ENCODE data around the gene FGFR2. TPM values are rescaled to one million over a fixed set of nuclear protein-coding genes. Genes with fewer than 3 reads are reported as not detected.

The FGFR2 gene
- total RNA-seq, 1 experiment from 2014 or later, result 19.7 TPM

DNA sequence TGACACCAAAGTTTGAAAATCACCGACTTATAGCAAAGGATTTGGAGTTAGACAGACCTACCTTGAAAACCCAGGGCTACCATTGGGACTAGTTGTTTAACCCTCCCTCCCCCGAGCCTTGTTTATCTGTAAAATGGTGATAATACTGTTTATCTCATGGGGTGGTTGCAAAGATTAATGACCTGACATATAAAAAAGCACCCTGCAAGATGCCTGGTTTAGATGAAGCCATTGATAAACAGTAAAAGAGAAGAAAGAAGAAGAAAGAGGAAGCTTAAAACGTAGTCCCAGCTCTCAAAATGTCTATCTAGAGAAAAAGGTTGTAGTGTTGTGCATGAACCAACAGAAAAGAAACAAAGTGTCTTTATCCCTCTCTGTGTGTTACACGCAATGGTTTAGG is 145.7 kb downstream of the FGFR2 start:
- no peaks in the 10 kb centered on the region for H3K9me3 ChIP-seq (ENCODE audit: control insufficient read depth in 1 of 2, insufficient read depth in 1 of 2, low read depth in 1 of 2, low read length in 2 of 2)
- ChIA-PET POLR2A (no interaction called here), RAD21 (ENCODE audit: low non-redundant PET in 1 of 2, low total read pairs in 2 of 2, uncharacterized antibody in 2 of 2, unreplicated experiment in 2 of 2) (no interaction called here), CTCF (no interaction called here)
- H3K4me1 ChIP-seq (ENCODE audit: control insufficient read depth in 1 of 2, insufficient read depth in 2 of 2, low read length in 2 of 2), result no peaks in the 10 kb centered on the region
- ATAC-seq, result no peak
- intact Hi-C loops (cut with micrococcal nuclease), result no loop called here
- no peak overlapping the region for H3K4me2 ChIP-seq (ENCODE audit: low read length)
- DNase-seq (ENCODE audit: low read depth, low spot score), result no peak
- no TSS peak for BruUV-seq (replicated peaks)
- H2AFZ ChIP-seq (ENCODE audit: low read depth, low read length, poor library complexity, severe bottlenecking), result no peak overlapping the region
- H3K4me3 ChIP-seq (replicated peaks in 1 of 2; ENCODE audit: low read depth in 1 of 2, low read length in 2 of 2), result no peak overlapping the region
- H3K36me3 ChIP-seq (ENCODE audit: control insufficient read depth in 1 of 2, insufficient read depth in 2 of 2, low read length in 2 of 2), result no peaks in the 10 kb centered on the region
- TF ChIP-seq CEBPB (IDR thresholded peaks at IDR 0.05; ENCODE audit: low read depth) (no peak), YY1 (IDR thresholded peaks at IDR 0.05; ENCODE audit: extremely low read depth, insufficient replicate concordance, low read depth, low read length) (no peak), SP1 (IDR thresholded peaks at IDR 0.05; ENCODE audit: low read depth) (no peak), JUND (IDR thresholded peaks at IDR 0.05) (no peak), ZNF274 (IDR thresholded peaks at IDR 0.05; ENCODE audit: low read depth, low read length) (no peak), EZH2phosphoT487 (IDR thresholded peaks at IDR 0.05; ENCODE audit: borderline replicate concordance) (no peak)
- TF ChIP-seq, protein P1, sequence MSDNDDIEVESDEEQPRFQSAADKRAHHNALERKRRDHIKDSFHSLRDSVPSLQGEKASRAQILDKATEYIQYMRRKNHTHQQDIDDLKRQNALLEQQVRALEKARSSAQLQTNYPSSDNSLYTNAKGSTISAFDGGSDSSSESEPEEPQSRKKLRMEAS (IDR thresholded peaks at IDR 0.05), result no peak
- TF ChIP-seq, protein P2, sequence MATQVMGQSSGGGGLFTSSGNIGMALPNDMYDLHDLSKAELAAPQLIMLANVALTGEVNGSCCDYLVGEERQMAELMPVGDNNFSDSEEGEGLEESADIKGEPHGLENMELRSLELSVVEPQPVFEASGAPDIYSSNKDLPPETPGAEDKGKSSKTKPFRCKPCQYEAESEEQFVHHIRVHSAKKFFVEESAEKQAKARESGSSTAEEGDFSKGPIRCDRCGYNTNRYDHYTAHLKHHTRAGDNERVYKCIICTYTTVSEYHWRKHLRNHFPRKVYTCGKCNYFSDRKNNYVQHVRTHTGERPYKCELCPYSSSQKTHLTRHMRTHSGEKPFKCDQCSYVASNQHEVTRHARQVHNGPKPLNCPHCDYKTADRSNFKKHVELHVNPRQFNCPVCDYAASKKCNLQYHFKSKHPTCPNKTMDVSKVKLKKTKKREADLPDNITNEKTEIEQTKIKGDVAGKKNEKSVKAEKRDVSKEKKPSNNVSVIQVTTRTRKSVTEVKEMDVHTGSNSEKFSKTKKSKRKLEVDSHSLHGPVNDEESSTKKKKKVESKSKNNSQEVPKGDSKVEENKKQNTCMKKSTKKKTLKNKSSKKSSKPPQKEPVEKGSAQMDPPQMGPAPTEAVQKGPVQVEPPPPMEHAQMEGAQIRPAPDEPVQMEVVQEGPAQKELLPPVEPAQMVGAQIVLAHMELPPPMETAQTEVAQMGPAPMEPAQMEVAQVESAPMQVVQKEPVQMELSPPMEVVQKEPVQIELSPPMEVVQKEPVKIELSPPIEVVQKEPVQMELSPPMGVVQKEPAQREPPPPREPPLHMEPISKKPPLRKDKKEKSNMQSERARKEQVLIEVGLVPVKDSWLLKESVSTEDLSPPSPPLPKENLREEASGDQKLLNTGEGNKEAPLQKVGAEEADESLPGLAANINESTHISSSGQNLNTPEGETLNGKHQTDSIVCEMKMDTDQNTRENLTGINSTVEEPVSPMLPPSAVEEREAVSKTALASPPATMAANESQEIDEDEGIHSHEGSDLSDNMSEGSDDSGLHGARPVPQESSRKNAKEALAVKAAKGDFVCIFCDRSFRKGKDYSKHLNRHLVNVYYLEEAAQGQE (IDR thresholded peaks at IDR 0.05; ENCODE audit: low read depth), result no peak
- TF ChIP-seq, protein P3, sequence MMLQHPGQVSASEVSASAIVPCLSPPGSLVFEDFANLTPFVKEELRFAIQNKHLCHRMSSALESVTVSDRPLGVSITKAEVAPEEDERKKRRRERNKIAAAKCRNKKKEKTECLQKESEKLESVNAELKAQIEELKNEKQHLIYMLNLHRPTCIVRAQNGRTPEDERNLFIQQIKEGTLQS (IDR thresholded peaks at IDR 0.05), result no peak
- H3K27me3 ChIP-seq (ENCODE audit: insufficient read depth, low read length), result peaks cover 18% of the 10 kb centered on the region; the same call in 1 of the 2 replicates
- H3K27ac ChIP-seq (ENCODE audit: low read depth, low read length), result no peak overlapping the region
- no peaks in the 10 kb centered on the region for H3K9me2 ChIP-seq (ENCODE audit: insufficient read depth)
- H4K20me1 ChIP-seq (ENCODE audit: insufficient read depth), result no peaks in the 10 kb centered on the region
- H3K79me2 ChIP-seq (ENCODE audit: insufficient read depth, low read length), result no peaks in the 10 kb centered on the region
- H3K9ac ChIP-seq (ENCODE audit: low read length), result no peak overlapping the region
